Mesenchymal stem cell (in vitro differentiated cells and primary cell): ENCODE results near the gene USP19.

ENCODE experiments used
- DNase-seq: peaks from one replicate; pipeline ENCODE4 v3.0.0-alpha.2; 2013
- H2AFZ ChIP-seq: one replicate; pipeline ENCODE4 v1.6.1; 2013; ENCODE audit warnings: low read depth, mild to moderate bottlenecking, control low read depth, inconsistent platforms, low read length, moderate library complexity
- H2AK5ac ChIP-seq: 2 replicates; pipeline ENCODE4 v1.6.1; 2013; ENCODE audit warnings: low read length, moderate library complexity, mild to moderate bottlenecking, inconsistent platforms; ENCODE audit not compliant: severe bottlenecking
- H2BK120ac ChIP-seq: one replicate; pipeline ENCODE4 v1.6.1; 2013; ENCODE audit warnings: low read depth, mild to moderate bottlenecking, inconsistent platforms, low read length, moderate library complexity
- H2BK12ac ChIP-seq, 2 experiments: one replicate each; pipeline ENCODE4 v1.6.1; 2013; ENCODE audit warnings: inconsistent platforms in 2 of 2, low read length in 2 of 2, mild to moderate bottlenecking in 2 of 2, moderate library complexity in 2 of 2, control low read depth in 1 of 2
- H2BK15ac ChIP-seq: one replicate; pipeline ENCODE4 v1.6.1; 2013; ENCODE audit warnings: mild to moderate bottlenecking, low read depth, inconsistent platforms; ENCODE audit not compliant: poor library complexity, severe bottlenecking
- H2BK5ac ChIP-seq: 2 replicates; pipeline ENCODE4 v1.6.1; 2013; ENCODE audit warnings: low read depth, mild to moderate bottlenecking, low read length, control low read depth, inconsistent platforms; ENCODE audit not compliant: poor library complexity, severe bottlenecking
- H3K14ac ChIP-seq, 2 experiments: one replicate each; pipeline ENCODE4 v1.6.1; 2013; ENCODE audit warnings: inconsistent platforms in 2 of 2, low read length in 2 of 2, control low read depth in 1 of 2, mild to moderate bottlenecking in 1 of 2, moderate library complexity in 1 of 2
- H3K18ac ChIP-seq, 2 experiments: one replicate each; pipeline ENCODE4 v1.6.1; 2013; ENCODE audit warnings: inconsistent platforms in 2 of 2, low read length in 2 of 2, control low read depth in 1 of 2, low read depth in 1 of 2, mild to moderate bottlenecking in 1 of 2
- H3K23ac ChIP-seq, 2 experiments: one replicate each; pipeline ENCODE4 v1.6.1; 2013; ENCODE audit warnings: inconsistent platforms in 2 of 2, low read length in 2 of 2, mild to moderate bottlenecking in 2 of 2, moderate library complexity in 2 of 2, control low read depth in 1 of 2
- H3K27ac ChIP-seq: 2 replicates; pipeline ENCODE4 v1.5.1; 2013; ENCODE audit warnings: mild to moderate bottlenecking, moderate library complexity, low read length, control low read depth, inconsistent platforms; ENCODE audit not compliant: poor library complexity, severe bottlenecking
- H3K27me3 ChIP-seq, 2 experiments: 2 replicates each; pipeline versions ENCODE4 v1.6.1 to v1.7.0; 2013; ENCODE audit warnings: low read length in 2 of 2, mild to moderate bottlenecking in 2 of 2, moderate library complexity in 2 of 2, control low read depth in 1 of 2, inconsistent platforms in 1 of 2; ENCODE audit not compliant: control insufficient read depth in 1 of 2, insufficient read depth in 1 of 2
- H3K36me3 ChIP-seq, 2 experiments: 2 replicates each; pipeline versions ENCODE4 v1.6.1 to v1.7.0; 2013; ENCODE audit warnings: low read length in 2 of 2, control low read depth in 1 of 2, inconsistent platforms in 1 of 2, low read depth in 1 of 2, mild to moderate bottlenecking in 1 of 2; ENCODE audit not compliant: insufficient read depth in 2 of 2, control insufficient read depth in 1 of 2
- H3K4ac ChIP-seq, 2 experiments: one replicate each; pipeline ENCODE4 v1.6.1; 2013; ENCODE audit warnings: inconsistent platforms in 2 of 2, low read length in 2 of 2, mild to moderate bottlenecking in 2 of 2, moderate library complexity in 2 of 2, control low read depth in 1 of 2, low read depth in 1 of 2
- H3K4me1 ChIP-seq: 2 replicates; pipeline ENCODE4 v1.6.1; 2013; ENCODE audit warnings: low read depth, low read length, control low read depth; ENCODE audit not compliant: control insufficient read depth, insufficient read depth
- H3K4me2 ChIP-seq: 2 replicates; pipeline ENCODE4 v1.6.1; 2013; ENCODE audit warnings: low read length, mild to moderate bottlenecking, inconsistent platforms; ENCODE audit not compliant: poor library complexity, severe bottlenecking
- H3K4me3 ChIP-seq, 2 experiments: 2 replicates each; pipeline versions ENCODE4 v1.5.1 to v1.7.0; 2013; ENCODE audit warnings: low read length in 2 of 2, mild to moderate bottlenecking in 2 of 2, control low read depth in 1 of 2, low read depth in 1 of 2; ENCODE audit not compliant: insufficient read depth in 1 of 2
- H3K79me1 ChIP-seq: replicated peaks from 2 replicates; pipeline ENCODE4 v1.6.1; 2013; ENCODE audit warnings: mild to moderate bottlenecking, control low read depth, low read length, inconsistent platforms; ENCODE audit not compliant: poor library complexity, severe bottlenecking
- H3K9ac ChIP-seq: 2 replicates; pipeline ENCODE4 v1.7.0; 2013; ENCODE audit warnings: mild to moderate bottlenecking, low read length, moderate library complexity
- H3K9me3 ChIP-seq: 2 replicates; pipeline ENCODE4 v1.7.0; 2013; ENCODE audit warnings: mild to moderate bottlenecking, low read length; ENCODE audit not compliant: control insufficient read depth
- H4K8ac ChIP-seq: one replicate; pipeline ENCODE4 v1.6.1; 2013; ENCODE audit warnings: inconsistent platforms, mild to moderate bottlenecking, low read length, moderate library complexity
- H4K91ac ChIP-seq: one replicate; pipeline ENCODE4 v1.6.1; 2013; ENCODE audit warnings: mild to moderate bottlenecking, low read length, inconsistent platforms
- WGBS: methylation state at CpG from one replicate; pipeline ENCODE4 v1.1.7; 2013; ENCODE audit warnings: mixed read lengths; 5-methylcytosine and 5-hydroxymethylcytosine counted together

USP19 gene

GRCh38 chr3:49132437-49133225 is 12.0 kb upstream of the USP19 start, which contains the start of gene LAMB2:
Gene LAMB2, minus strand, starts transcription at chr3:49133050. Its CDS starts 183 bp downstream, at chr3:49132867.
- Histone ChIP-seq H3K4me3 (peak within 1 kb of the TSS; percentile 73 to 92), H4K8ac (peak within 1 kb of the TSS; percentile 97), H2AFZ (peak within 1 kb of the TSS; percentile 95), H2BK12ac (peak within 1 kb of the TSS; percentile 12 to 70), H4K91ac (peak within 1 kb of the TSS; percentile 86), H3K18ac (peak within 1 kb of the TSS; percentile 89 to 99), H2BK120ac (peak within 1 kb of the TSS; percentile 93), H2BK15ac (peak within 1 kb of the TSS; percentile 95), H3K36me3 (peaks cover 38 to 41% of the 10 kb centered on the region in 2 experiments), H3K9ac (peak within 1 kb of the TSS; percentile 90), H3K4me1 (peaks cover 39% of the 10 kb centered on the region), H2AK5ac (peak within 1 kb of the TSS; percentile 60), H3K4ac (peak within 1 kb of the TSS; percentile 79 to 97), H3K9me3 (no peaks in the 10 kb centered on the region), H3K79me1 (peaks cover 35% of the 10 kb centered on the region), H3K23ac (peak within 1 kb of the TSS in 1 of 2 experiments; percentile 75), H3K27me3 (no peaks in the 10 kb centered on the region), H3K27ac (peak within 1 kb of the TSS; percentile 91), H2BK5ac (peak within 1 kb of the TSS; percentile 79), H3K4me2 (peak within 1 kb of the TSS; percentile 64), H3K14ac (peak within 1 kb of the TSS in 1 of 2 experiments; percentile 99)
- 1% methylated on average over 25 of the region's 28 CpGs for WGBS
- DNase-seq, result peak; percentile 91

GRCh38 chr3:49132073-49132436 is 11.4 kb upstream of the USP19 start:
- H3K79me1 ChIP-seq, result peaks cover 35% of the 10 kb centered on the region
- H3K14ac ChIP-seq, result peak overlapping the region in 1 of 2 experiments; percentile 99
- H3K9me3 ChIP-seq, result no peaks in the 10 kb centered on the region
- peak overlapping the region; percentile 2 for H2AFZ ChIP-seq
- peak overlapping the region in 1 of 2 experiments; percentile 70 for H2BK12ac ChIP-seq
- H3K4me3 ChIP-seq, result peak overlapping the region; percentile 73 to 92
- H4K91ac ChIP-seq, result peak overlapping the region; percentile 64
- H3K23ac ChIP-seq, result peak overlapping the region in 1 of 2 experiments; percentile 75
- H3K9ac ChIP-seq, result peak overlapping the region; percentile 90
- peaks cover 39% of the 10 kb centered on the region for H3K4me1 ChIP-seq
- peak overlapping the region; percentile 60 for H2AK5ac ChIP-seq
- H2BK15ac ChIP-seq, result no peak overlapping the region
- H2BK5ac ChIP-seq, result no peak overlapping the region
- WGBS, result 52% methylated on average over 7 of the region's 9 CpGs
- H2BK120ac ChIP-seq, result no peak overlapping the region
- peak overlapping the region; percentile 39 for H4K8ac ChIP-seq
- peak overlapping the region; percentile 79 to 95 for H3K4ac ChIP-seq
- no peaks in the 10 kb centered on the region for H3K27me3 ChIP-seq
- peaks cover 41% of the 10 kb centered on the region in 2 experiments for H3K36me3 ChIP-seq
- peak overlapping the region; percentile 64 for H3K4me2 ChIP-seq
- peak overlapping the region in 1 of 2 experiments; percentile 99 for H3K18ac ChIP-seq
- DNase-seq, result no peak
- H3K27ac ChIP-seq, result peak overlapping the region; percentile 91

GRCh38 chr3:49131576-49131975 is 11.0 kb upstream of the USP19 start:
- Histone ChIP-seq H2BK15ac (no peak overlapping the region), H3K23ac (no peak overlapping the region), H3K4me1 (peaks cover 39% of the 10 kb centered on the region), H2BK120ac (no peak overlapping the region), H3K18ac (no peak overlapping the region), H3K4me2 (peak overlapping the region; percentile 64), H4K8ac (no peak overlapping the region), H3K9ac (peak overlapping the region; percentile 90), H2BK5ac (no peak overlapping the region), H3K4me3 (peak overlapping the region in 1 of 2 experiments; percentile 92), H3K27me3 (no peaks in the 10 kb centered on the region), H3K9me3 (no peaks in the 10 kb centered on the region), H3K4ac (peak overlapping the region in 1 of 2 experiments; percentile 79), H2AFZ (no peak overlapping the region), H3K79me1 (peaks cover 36% of the 10 kb centered on the region), H2BK12ac (peak overlapping the region in 1 of 2 experiments; percentile 12), H3K27ac (no peak overlapping the region), H3K14ac (no peak overlapping the region), H3K36me3 (peaks cover 46% of the 10 kb centered on the region in 2 experiments), H4K91ac (peak overlapping the region; percentile 64), H2AK5ac (peak overlapping the region; percentile 24)
- 88% methylated on average over 6 of the region's 6 CpGs for WGBS
- no peak for DNase-seq

GRCh38 chr3:49131040-49131439 is 10.4 kb upstream of the USP19 start:
- no peak overlapping the region for H3K4me2 ChIP-seq
- no peak overlapping the region for H2BK120ac ChIP-seq
- no peak overlapping the region for H2BK15ac ChIP-seq
- H3K9ac ChIP-seq, result peak overlapping the region; percentile 10
- no peak for DNase-seq
- no peak overlapping the region for H2AK5ac ChIP-seq
- H2BK12ac ChIP-seq, result no peak overlapping the region
- H3K36me3 ChIP-seq, result peaks cover 51% of the 10 kb centered on the region in 2 experiments
- no peak overlapping the region for H3K4ac ChIP-seq
- peaks cover 39% of the 10 kb centered on the region for H3K4me1 ChIP-seq
- no peaks in the 10 kb centered on the region for H3K9me3 ChIP-seq
- WGBS, result 98% methylated on average over 12 of the region's 12 CpGs
- H2BK5ac ChIP-seq, result no peak overlapping the region
- no peak overlapping the region for H3K14ac ChIP-seq
- H3K27ac ChIP-seq, result no peak overlapping the region
- no peak overlapping the region for H2AFZ ChIP-seq
- no peaks in the 10 kb centered on the region for H3K27me3 ChIP-seq
- no peak overlapping the region for H4K8ac ChIP-seq
- H3K18ac ChIP-seq, result no peak overlapping the region
- H4K91ac ChIP-seq, result no peak overlapping the region
- H3K23ac ChIP-seq, result peak overlapping the region in 1 of 2 experiments; percentile 54
- peak overlapping the region in 1 of 2 experiments; percentile 92 for H3K4me3 ChIP-seq
- H3K79me1 ChIP-seq, result peaks cover 41% of the 10 kb centered on the region
